Measurements from ENCODE around the gene VAV3.

The VAV3 gene

GRCh38 chr1:107963008-107963407 lies 2.0 kb downstream of the VAV3 start:
- no peaks in the 10 kb centered on the region for H3K9me3 ChIP-seq (ENCODE audit: control insufficient read depth, insufficient read depth, low read length)
- no peaks in the 10 kb centered on the region for H3K36me3 ChIP-seq (ENCODE audit: control insufficient read depth, low read length)
- no peaks in the 10 kb centered on the region for H3K9me2 ChIP-seq (replicated peaks; ENCODE audit: control insufficient read depth, low read length)
- peaks cover 12% of the 10 kb centered on the region; the same call in 1 of the 2 replicates for H3F3A ChIP-seq (ENCODE audit: control insufficient read depth, insufficient read depth)
- H3K4me1 ChIP-seq (ENCODE audit: control insufficient read depth, low read length): peaks cover 23% of the 10 kb centered on the region
- TF ChIP-seq EZH2phosphoT487 (IDR thresholded peaks at IDR 0.05; ENCODE audit: borderline replicate concordance, low read length): no peak
- TF ChIP-seq, protein P1, sequence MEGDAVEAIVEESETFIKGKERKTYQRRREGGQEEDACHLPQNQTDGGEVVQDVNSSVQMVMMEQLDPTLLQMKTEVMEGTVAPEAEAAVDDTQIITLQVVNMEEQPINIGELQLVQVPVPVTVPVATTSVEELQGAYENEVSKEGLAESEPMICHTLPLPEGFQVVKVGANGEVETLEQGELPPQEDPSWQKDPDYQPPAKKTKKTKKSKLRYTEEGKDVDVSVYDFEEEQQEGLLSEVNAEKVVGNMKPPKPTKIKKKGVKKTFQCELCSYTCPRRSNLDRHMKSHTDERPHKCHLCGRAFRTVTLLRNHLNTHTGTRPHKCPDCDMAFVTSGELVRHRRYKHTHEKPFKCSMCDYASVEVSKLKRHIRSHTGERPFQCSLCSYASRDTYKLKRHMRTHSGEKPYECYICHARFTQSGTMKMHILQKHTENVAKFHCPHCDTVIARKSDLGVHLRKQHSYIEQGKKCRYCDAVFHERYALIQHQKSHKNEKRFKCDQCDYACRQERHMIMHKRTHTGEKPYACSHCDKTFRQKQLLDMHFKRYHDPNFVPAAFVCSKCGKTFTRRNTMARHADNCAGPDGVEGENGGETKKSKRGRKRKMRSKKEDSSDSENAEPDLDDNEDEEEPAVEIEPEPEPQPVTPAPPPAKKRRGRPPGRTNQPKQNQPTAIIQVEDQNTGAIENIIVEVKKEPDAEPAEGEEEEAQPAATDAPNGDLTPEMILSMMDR (IDR thresholded peaks at IDR 0.05; ENCODE audit: low read depth, low read length, poor library complexity, severe bottlenecking): no peak
- no peaks in the 10 kb centered on the region for H3K79me2 ChIP-seq (ENCODE audit: control insufficient read depth, low read length)
- H4K20me1 ChIP-seq (ENCODE audit: control insufficient read depth, insufficient read depth, low read depth, low read length): no peaks in the 10 kb centered on the region
- peak overlapping the region; percentile 85 for H3K4me3 ChIP-seq (ENCODE audit: low read length)
- peak overlapping the region; percentile 93 for H3K4me2 ChIP-seq (ENCODE audit: low read length)
- no peak overlapping the region for H3K27ac ChIP-seq (ENCODE audit: low read depth, low read length)
- peaks cover 4% of the 10 kb centered on the region; the same call in 1 of the 2 replicates for H3K27me3 ChIP-seq (ENCODE audit: control insufficient read depth, low read length)

- H3K4me1 ChIP-seq (ENCODE audit: control insufficient read depth, low read length): peaks cover 39% of the 10 kb centered on the region
- no peak for TF ChIP-seq EZH2phosphoT487 (IDR thresholded peaks at IDR 0.05; ENCODE audit: borderline replicate concordance, low read length)
- TF ChIP-seq, protein P1 (IDR thresholded peaks at IDR 0.05; ENCODE audit: low read depth, low read length, poor library complexity, severe bottlenecking): no peak
- H3K27me3 ChIP-seq (ENCODE audit: control insufficient read depth, low read length): no peaks in the 10 kb centered on the region
- H3K9me3 ChIP-seq (ENCODE audit: control insufficient read depth, insufficient read depth, low read length): no peaks in the 10 kb centered on the region
- H3F3A ChIP-seq (ENCODE audit: control insufficient read depth, insufficient read depth): no peaks in the 10 kb centered on the region
- no peaks in the 10 kb centered on the region for H3K36me3 ChIP-seq (ENCODE audit: control insufficient read depth, low read length)
- H3K27ac ChIP-seq (ENCODE audit: low read depth, low read length): no peak overlapping the region
- H3K4me2 ChIP-seq (ENCODE audit: low read length): peak overlapping the region; percentile 39
- H3K4me3 ChIP-seq (ENCODE audit: low read length): 0 out of 2 replicates have a peak overlapping the region, but pooled peaks have one; percentile 1
- no peaks in the 10 kb centered on the region for H3K9me2 ChIP-seq (replicated peaks; ENCODE audit: control insufficient read depth, low read length)
- no peaks in the 10 kb centered on the region for H3K79me2 ChIP-seq (ENCODE audit: control insufficient read depth, low read length)
- no peaks in the 10 kb centered on the region for H4K20me1 ChIP-seq (ENCODE audit: control insufficient read depth, insufficient read depth, low read depth, low read length)
These were observed 10.1 kb downstream of the VAV3 start for GRCh38 chr1:107954719-107955415.

- H3K36me3 ChIP-seq (ENCODE audit: control insufficient read depth, low read length): no peaks in the 10 kb centered on the region
- H3K9me3 ChIP-seq (ENCODE audit: control insufficient read depth, insufficient read depth, low read length): no peaks in the 10 kb centered on the region
- no peak overlapping the region for H3K4me2 ChIP-seq (ENCODE audit: low read length)
- TF ChIP-seq EZH2phosphoT487 (IDR thresholded peaks at IDR 0.05; ENCODE audit: borderline replicate concordance, low read length): no peak
- TF ChIP-seq, protein P1 (IDR thresholded peaks at IDR 0.05; ENCODE audit: low read depth, low read length, poor library complexity, severe bottlenecking): no peak
- no peaks in the 10 kb centered on the region for H3K9me2 ChIP-seq (replicated peaks; ENCODE audit: control insufficient read depth, low read length)
- no peaks in the 10 kb centered on the region for H4K20me1 ChIP-seq (ENCODE audit: control insufficient read depth, insufficient read depth, low read depth, low read length)
- no peaks in the 10 kb centered on the region for H3K79me2 ChIP-seq (ENCODE audit: control insufficient read depth, low read length)
- no peaks in the 10 kb centered on the region for H3K27me3 ChIP-seq (ENCODE audit: control insufficient read depth, low read length)
- H3F3A ChIP-seq (ENCODE audit: control insufficient read depth, insufficient read depth): no peaks in the 10 kb centered on the region
- peaks cover 39% of the 10 kb centered on the region for H3K4me1 ChIP-seq (ENCODE audit: control insufficient read depth, low read length)
- H3K4me3 ChIP-seq (ENCODE audit: low read length): no peak overlapping the region
- no peak overlapping the region for H3K27ac ChIP-seq (ENCODE audit: low read depth, low read length)
These were observed 10.9 kb downstream of the VAV3 start for GRCh38 chr1:107954126-107954525.
